Transverse colon (tissue), 4 donors: ENCODE results near the gene GNPAT. TPM values are rescaled to one million over a fixed set of nuclear protein-coding genes. Genes with fewer than 3 reads are reported as not detected.

Experiments
- DNase-seq: peaks from one replicate; pipeline ENCODE4 v3.0.0-alpha.2; 2019
- H3K27ac ChIP-seq, 4 donors: fragments of 200-600 bp; sonication (generic); 2 replicates each; pipeline ENCODE4 v1.5.1; 2016 to 2018; ENCODE audit warnings: inconsistent platforms in 4 of 4
- H3K27me3 ChIP-seq: fragments of 200-600 bp; sonication (generic); 2 replicates; pipeline ENCODE4 v1.5.1; 2017; ENCODE audit warnings: inconsistent platforms
- H3K36me3 ChIP-seq, 4 donors: fragments of 200-600 bp; sonication (generic); 2 replicates each; pipeline ENCODE4 v1.5.1; 2017 to 2019; ENCODE audit warnings: inconsistent platforms in 4 of 4
- H3K4me1 ChIP-seq, 4 donors: fragments of 200-600 bp; sonication (generic); 2 replicates each; pipeline ENCODE4 v1.5.1; 2017 to 2020; ENCODE audit warnings: inconsistent platforms in 4 of 4
- H3K4me3 ChIP-seq, 4 donors: fragments of 200-600 bp; sonication (generic); 1 replicate in 1 of 4; 2 replicates in 3 of 4; pipeline versions ENCODE4 v1.5.1 to v1.6.1; 2017 to 2019; ENCODE audit warnings: inconsistent platforms in 4 of 4
- H3K9me3 ChIP-seq, 2 donors: fragments of 200-600 bp; sonication (generic); 2 replicates each; pipeline ENCODE4 v1.5.1; 2017 to 2019; ENCODE audit warnings: inconsistent platforms in 2 of 2
- CTCF ChIP-seq, 5 experiments: fragments of 200-600 bp in 3 of 5; fragments of 450-650 bp in 2 of 5; sonication (generic) in 3 of 5; IDR thresholded peaks; 1 replicate in 2 of 5; 2 replicates in 3 of 5; pipeline ENCODE4 v1.5.1; 2016 to 2017; ENCODE audit warnings: antibody characterized with exemption in 5 of 5, inconsistent platforms in 3 of 5, mild to moderate bottlenecking in 2 of 5, moderate library complexity in 1 of 5
- EP300 ChIP-seq: sonication (generic); formaldehyde crosslinking; IDR thresholded peaks from one replicate; pipeline ENCODE4 v1.6.1; 2017; ENCODE audit warnings: antibody characterized with exemption, low read depth
- POLR2A ChIP-seq: fragments of 450-650 bp; IDR thresholded peaks from one replicate; pipeline ENCODE4 v1.6.1; 2016; ENCODE audit warnings: antibody characterized with exemption, mild to moderate bottlenecking, moderate library complexity
- POLR2AphosphoS5 ChIP-seq, 3 donors: sonication (generic); formaldehyde crosslinking; IDR thresholded peaks; one replicate each; pipeline ENCODE4 v1.6.1; 2016; ENCODE audit warnings: antibody characterized with exemption in 3 of 3
- WGBS, 2 donors: methylation state at CpG; one replicate each; pipeline ENCODE4 v1.1.5; 2018; ENCODE audit warnings: low coverage in 1 of 2; 5-methylcytosine and 5-hydroxymethylcytosine counted together
- in situ Hi-C, 4 donors: fragments of 200-750 bp; cut with MboI; loops; one replicate each; pipeline versions ENCODE4 v1.15.0 to v1.15.1; 2017; ENCODE audit warnings: low sequenced_read_pairs in 3 of 4, low pct_ligation_motif_present in 1 of 4, low pct_unique_long_range_greater_than_20kb in 1 of 4
- intact Hi-C: fragments of 100-400 bp; cut with DNase I; formaldehyde crosslinking; loops from one replicate; pipeline ENCODE4 v1.15.1; 2023; ENCODE audit warnings: low total_unique reads
- total RNA-seq, 4 donors: library from RNA; depleted of rRNA; stranded (reverse); fragments of >200 nt; gene quantifications; one replicate each; pipeline ENCODE4 v1.1.0, GENCODE V29; 2016

The GNPAT gene
- total RNA-seq, 4 donors from 2014 or later, result 19.5 to 123 (median 36.8) TPM

- DNase-seq, result no peak
- in situ Hi-C loops, result no loop called here
- Histone ChIP-seq H3K9me3 (no peaks in the 10 kb centered on the region), H3K27ac (no peak overlapping the region), H3K4me1 (peaks cover 0 to 6% (median 4%) of the 10 kb centered on the region in 4 donors), H3K36me3 (no peaks in the 10 kb centered on the region), H3K27me3 (peaks cover 5% of the 10 kb centered on the region), H3K4me3 (no peak overlapping the region)
- TF ChIP-seq POLR2AphosphoS5 (IDR thresholded peaks at IDR 0.05) (no peak), CTCF (IDR thresholded peaks at IDR 0.05) (no peak), EP300 (no peak), POLR2A (no peak)
- intact Hi-C loops, result no loop called here
- 68 to 72% methylated on average over 4 to 8 of the region's 8 CpGs for WGBS, 2 donors
Observed at GRCh38 chr1:231194843-231195516, 46.0 kb upstream of the GNPAT start.

- 65 to 84% methylated on average over 2 to 3 of the region's 3 CpGs for WGBS, 2 donors
- no peaks in the 10 kb centered on the region for H3K27me3 ChIP-seq
- intact Hi-C loops, result no loop called here
- in situ Hi-C loops, result no loop called here
- no peak for TF ChIP-seq POLR2A
- TF ChIP-seq CTCF (IDR thresholded peaks at IDR 0.05), result no peak
- no peak for TF ChIP-seq EP300
- H3K4me1 ChIP-seq, result peaks cover 0 to 6% (median 4%) of the 10 kb centered on the region in 4 donors
- DNase-seq, result no peak
- H3K27ac ChIP-seq, result no peak overlapping the region
- no peaks in the 10 kb centered on the region for H3K36me3 ChIP-seq
- no peaks in the 10 kb centered on the region for H3K9me3 ChIP-seq
- H3K4me3 ChIP-seq, result no peak overlapping the region
Observed at GRCh38 chr1:231196307-231196706, 44.7 kb upstream of the GNPAT start.

GRCh38 chr1:231196728-231197127, 44.3 kb upstream of the GNPAT start:
- no peaks in the 10 kb centered on the region for H3K27me3 ChIP-seq
- no peak for DNase-seq
- peaks cover 0 to 6% (median 4%) of the 10 kb centered on the region in 4 donors for H3K4me1 ChIP-seq
- intact Hi-C loops, result no loop called here
- in situ Hi-C loops, result no loop called here
- no peak overlapping the region for H3K4me3 ChIP-seq
- no peak for TF ChIP-seq POLR2AphosphoS5 (IDR thresholded peaks at IDR 0.05)
- no peak for TF ChIP-seq CTCF (IDR thresholded peaks at IDR 0.05)
- no peak for TF ChIP-seq POLR2A
- TF ChIP-seq EP300, result no peak
- no peaks in the 10 kb centered on the region for H3K9me3 ChIP-seq
- H3K27ac ChIP-seq, result no peak overlapping the region
- H3K36me3 ChIP-seq, result no peaks in the 10 kb centered on the region
- WGBS, 2 donors, result 57 to 78% methylated on average over 1 to 2 of the region's 2 CpGs

- no peak for TF ChIP-seq CTCF (IDR thresholded peaks at IDR 0.05)
- TF ChIP-seq POLR2AphosphoS5 (IDR thresholded peaks at IDR 0.05), result no peak
- no peak for TF ChIP-seq POLR2A
- TF ChIP-seq EP300, result no peak
- H3K4me1 ChIP-seq, result no peaks in the 10 kb centered on the region
- no peaks in the 10 kb centered on the region for H3K9me3 ChIP-seq
- H3K4me3 ChIP-seq, result no peak overlapping the region
- 92% methylated on average over 7 of the region's 7 CpGs; no CpG with 5 or more reads in 1 of the 2 donors for WGBS, 2 donors
- H3K36me3 ChIP-seq, result no peaks in the 10 kb centered on the region
- in situ Hi-C loops (loop anchor here (25.0 kb wide), 2 partner anchors 288 to 413 kb away; no protein-coding TSS in a partner anchor), intact Hi-C loops (loop anchor here (10.0 kb wide), 1 partner anchor 405 kb away; no protein-coding TSS in a partner anchor)
- no peak for DNase-seq
- no peak overlapping the region for H3K27ac ChIP-seq
- peaks cover 12% of the 10 kb centered on the region for H3K27me3 ChIP-seq
Observed at GRCh38 chr1:231199868-231200267, 41.1 kb upstream of the GNPAT start.
